ENCODE data around the gene GATC. TPM values are rescaled to one million over a fixed set of nuclear protein-coding genes. Genes with fewer than 3 reads are reported as not detected.

Gene GATC
- total RNA-seq, 1 donor from 2014 or later: 21.1 TPM

GRCh38 chr12:120469450-120470149, 23.4 kb downstream of the GATC start, which contains the start of gene SRSF9:
TSS of gene SRSF9 (minus strand) at chr12:120469748. CDS start at chr12:120469609, 139 bp downstream.
- no peaks in the 10 kb centered on the region for H3K9me3 Mint-ChIP-seq (ENCODE audit: unreplicated experiment)
- TF ChIP-seq, protein P1, sequence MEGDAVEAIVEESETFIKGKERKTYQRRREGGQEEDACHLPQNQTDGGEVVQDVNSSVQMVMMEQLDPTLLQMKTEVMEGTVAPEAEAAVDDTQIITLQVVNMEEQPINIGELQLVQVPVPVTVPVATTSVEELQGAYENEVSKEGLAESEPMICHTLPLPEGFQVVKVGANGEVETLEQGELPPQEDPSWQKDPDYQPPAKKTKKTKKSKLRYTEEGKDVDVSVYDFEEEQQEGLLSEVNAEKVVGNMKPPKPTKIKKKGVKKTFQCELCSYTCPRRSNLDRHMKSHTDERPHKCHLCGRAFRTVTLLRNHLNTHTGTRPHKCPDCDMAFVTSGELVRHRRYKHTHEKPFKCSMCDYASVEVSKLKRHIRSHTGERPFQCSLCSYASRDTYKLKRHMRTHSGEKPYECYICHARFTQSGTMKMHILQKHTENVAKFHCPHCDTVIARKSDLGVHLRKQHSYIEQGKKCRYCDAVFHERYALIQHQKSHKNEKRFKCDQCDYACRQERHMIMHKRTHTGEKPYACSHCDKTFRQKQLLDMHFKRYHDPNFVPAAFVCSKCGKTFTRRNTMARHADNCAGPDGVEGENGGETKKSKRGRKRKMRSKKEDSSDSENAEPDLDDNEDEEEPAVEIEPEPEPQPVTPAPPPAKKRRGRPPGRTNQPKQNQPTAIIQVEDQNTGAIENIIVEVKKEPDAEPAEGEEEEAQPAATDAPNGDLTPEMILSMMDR (IDR thresholded peaks at IDR 0.05): peak; percentile 87
- H3K36me3 Mint-ChIP-seq (ENCODE audit: unreplicated experiment): peaks cover 10% of the 10 kb centered on the region
- no peaks in the 10 kb centered on the region for H3K27me3 Mint-ChIP-seq (ENCODE audit: unreplicated experiment)
- H3K4me3 Mint-ChIP-seq (ENCODE audit: unreplicated experiment): peak within 1 kb of the TSS; percentile 89
- DNase-seq (ENCODE audit: extremely low spot score, unreplicated experiment): peak; percentile 98
- peaks cover 45% of the 10 kb centered on the region for H3K4me1 Mint-ChIP-seq (ENCODE audit: unreplicated experiment)
- H3K27ac Mint-ChIP-seq (ENCODE audit: unreplicated experiment): peak within 1 kb of the TSS; percentile 91

DNA sequence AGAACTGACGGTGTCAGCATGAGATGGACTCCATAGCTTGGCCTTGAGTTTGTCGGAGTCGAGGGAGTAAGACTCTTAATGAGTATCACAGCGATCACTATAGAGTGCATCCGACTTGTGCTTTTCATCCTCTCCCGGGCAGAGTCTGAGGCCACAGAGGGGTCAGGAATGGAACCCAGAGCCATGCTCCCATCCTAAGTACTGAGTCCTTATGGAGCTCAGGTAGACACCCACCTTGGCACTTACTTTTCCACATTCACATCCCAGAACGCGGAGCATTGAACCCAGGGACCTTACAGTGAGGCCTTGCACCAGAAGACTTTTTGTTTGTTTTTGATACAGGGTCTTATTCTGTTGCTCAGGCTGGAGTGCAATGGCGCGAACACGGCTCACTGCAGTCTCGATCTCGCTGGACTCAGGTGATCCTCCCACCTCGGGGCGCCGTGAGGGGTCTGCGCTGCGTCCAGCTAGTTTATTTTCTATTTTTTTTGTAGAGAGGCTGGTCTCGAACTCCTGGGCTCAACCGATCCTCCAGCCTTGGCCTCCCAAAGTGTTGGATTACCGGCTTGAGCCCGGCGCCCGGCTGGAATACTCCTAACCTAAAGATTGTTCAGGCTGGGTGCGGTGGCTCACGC, 24.0 kb downstream of the GATC start:
- peaks cover 5% of the 10 kb centered on the region for H3K36me3 Mint-ChIP-seq (ENCODE audit: unreplicated experiment)
- peak overlapping the region; percentile 89 for H3K4me3 Mint-ChIP-seq (ENCODE audit: unreplicated experiment)
- TF ChIP-seq, protein P1 (IDR thresholded peaks at IDR 0.05): no peak
- no peaks in the 10 kb centered on the region for H3K27me3 Mint-ChIP-seq (ENCODE audit: unreplicated experiment)
- H3K9me3 Mint-ChIP-seq (ENCODE audit: unreplicated experiment): no peaks in the 10 kb centered on the region
- H3K27ac Mint-ChIP-seq (ENCODE audit: unreplicated experiment): peak overlapping the region; percentile 87
- H3K4me1 Mint-ChIP-seq (ENCODE audit: unreplicated experiment): peaks cover 49% of the 10 kb centered on the region
- no peak for DNase-seq (ENCODE audit: extremely low spot score, unreplicated experiment)

DNA sequence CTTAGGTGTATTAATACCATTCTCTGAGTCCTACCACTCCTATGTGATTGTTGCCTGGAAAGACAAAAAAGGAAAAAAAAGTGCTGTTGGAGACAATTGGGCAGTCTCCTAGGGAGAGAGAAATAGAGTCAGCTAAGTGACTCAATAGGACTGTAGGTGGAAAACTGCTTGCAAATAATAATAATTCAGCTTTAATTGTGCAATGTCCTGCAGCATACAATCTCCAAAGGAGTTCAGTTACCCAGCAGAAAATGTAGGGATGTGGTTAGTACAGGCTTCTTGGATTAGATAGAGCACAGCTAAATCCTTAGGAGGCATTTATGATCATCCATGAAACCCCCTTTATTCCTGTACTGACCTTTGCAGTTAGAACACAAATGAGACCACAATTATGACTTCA, 26.3 kb downstream of the GATC start:
- H3K4me3 Mint-ChIP-seq (ENCODE audit: unreplicated experiment): no peak overlapping the region
- H3K9me3 Mint-ChIP-seq (ENCODE audit: unreplicated experiment): no peaks in the 10 kb centered on the region
- no peak overlapping the region for H3K27ac Mint-ChIP-seq (ENCODE audit: unreplicated experiment)
- H3K36me3 Mint-ChIP-seq (ENCODE audit: unreplicated experiment): no peaks in the 10 kb centered on the region
- peaks cover 38% of the 10 kb centered on the region for H3K4me1 Mint-ChIP-seq (ENCODE audit: unreplicated experiment)
- TF ChIP-seq, protein P1 (IDR thresholded peaks at IDR 0.05): no peak
- no peak for DNase-seq (ENCODE audit: extremely low spot score, unreplicated experiment)
- H3K27me3 Mint-ChIP-seq (ENCODE audit: unreplicated experiment): no peaks in the 10 kb centered on the region

DNA sequence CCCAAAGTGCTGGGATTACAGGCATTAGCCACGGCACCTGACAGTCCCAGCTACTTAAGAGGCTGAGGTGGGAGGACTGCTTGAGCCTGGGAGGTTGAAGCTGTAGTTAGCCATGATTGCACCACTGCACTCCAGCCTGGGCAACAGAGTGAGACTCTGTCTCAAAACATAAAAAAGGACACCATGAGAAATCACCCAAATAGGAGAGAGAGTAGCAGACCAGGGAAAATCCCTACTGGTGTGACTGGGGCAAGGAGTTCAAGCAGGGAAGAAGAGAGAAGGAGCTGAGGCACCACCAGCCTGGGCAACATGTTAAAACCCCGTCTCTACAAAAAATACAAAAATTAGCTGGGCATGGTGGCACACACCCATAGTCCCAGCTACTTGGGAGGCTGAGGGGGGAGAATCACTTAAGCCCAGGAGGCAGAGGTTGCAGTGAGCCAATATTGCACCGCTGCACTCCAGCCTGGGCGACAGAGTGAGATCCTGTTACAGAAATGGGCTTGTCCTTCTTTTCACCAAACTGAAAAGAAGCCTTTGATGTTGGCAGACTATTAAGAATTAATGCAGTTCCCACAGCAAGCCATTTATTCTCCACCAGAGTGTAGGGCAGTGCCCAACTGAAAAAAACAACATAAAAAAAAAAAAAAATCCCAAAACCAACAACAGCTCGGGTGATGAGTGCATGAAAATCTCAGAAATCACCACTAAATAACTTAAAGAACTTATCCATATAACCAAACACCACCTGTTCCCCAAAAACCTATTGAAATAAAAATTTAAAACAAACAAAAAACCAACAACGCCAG, 27.8 kb downstream of the GATC start:
- H3K27me3 Mint-ChIP-seq (ENCODE audit: unreplicated experiment): no peaks in the 10 kb centered on the region
- H3K4me3 Mint-ChIP-seq (ENCODE audit: unreplicated experiment): no peak overlapping the region
- no peak for DNase-seq (ENCODE audit: extremely low spot score, unreplicated experiment)
- no peaks in the 10 kb centered on the region for H3K9me3 Mint-ChIP-seq (ENCODE audit: unreplicated experiment)
- H3K4me1 Mint-ChIP-seq (ENCODE audit: unreplicated experiment): peaks cover 28% of the 10 kb centered on the region
- peak overlapping the region; percentile 59 for H3K27ac Mint-ChIP-seq (ENCODE audit: unreplicated experiment)
- no peaks in the 10 kb centered on the region for H3K36me3 Mint-ChIP-seq (ENCODE audit: unreplicated experiment)
- TF ChIP-seq, protein P1 (IDR thresholded peaks at IDR 0.05): no peak

DNA sequence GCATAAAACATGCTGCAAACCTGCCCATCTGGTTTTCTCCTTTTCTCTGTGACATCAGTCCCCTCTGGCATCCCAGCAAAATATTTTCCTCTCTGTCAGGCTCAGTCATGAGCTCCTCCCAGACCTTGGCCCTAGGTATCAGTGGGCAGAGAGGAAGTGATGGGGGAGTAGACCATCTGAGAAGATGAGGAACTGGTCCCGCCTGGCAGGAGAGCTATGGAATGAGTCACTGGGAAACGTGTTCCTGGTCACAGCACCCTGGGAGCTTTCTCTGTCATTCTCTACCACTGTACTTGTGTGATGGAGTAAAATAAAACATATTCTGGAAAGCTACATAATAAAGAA, 28.3 kb downstream of the GATC start:
- H3K27ac Mint-ChIP-seq (ENCODE audit: unreplicated experiment): peak overlapping the region; percentile 54
- no peaks in the 10 kb centered on the region for H3K27me3 Mint-ChIP-seq (ENCODE audit: unreplicated experiment)
- no peaks in the 10 kb centered on the region for H3K9me3 Mint-ChIP-seq (ENCODE audit: unreplicated experiment)
- H3K36me3 Mint-ChIP-seq (ENCODE audit: unreplicated experiment): no peaks in the 10 kb centered on the region
- H3K4me3 Mint-ChIP-seq (ENCODE audit: unreplicated experiment): no peak overlapping the region
- peaks cover 28% of the 10 kb centered on the region for H3K4me1 Mint-ChIP-seq (ENCODE audit: unreplicated experiment)
- TF ChIP-seq, protein P1 (IDR thresholded peaks at IDR 0.05): no peak
- no peak for DNase-seq (ENCODE audit: extremely low spot score, unreplicated experiment)

Measured in osteocyte (in vitro differentiated cells).